HepG2 (cell line): ENCODE results near the gene RCC1. TPM values are rescaled to one million over a fixed set of nuclear protein-coding genes. Genes with fewer than 3 reads are reported as not detected.
A peak's percentile ranks its signal among the peaks of the same experiment; 100 is the strongest.

Experiments
- CCAR2 ChIP-seq: fragments of 200-400 bp; formaldehyde crosslinking; optimal IDR thresholded peaks from 2 replicates; pipeline ENCODE3; 2018; ENCODE audit warnings: low read depth, mild to moderate bottlenecking, low read length, moderate library complexity
- CHCHD3 ChIP-seq: sonication (generic); formaldehyde crosslinking; IDR thresholded peaks from 2 replicates; pipeline ENCODE4 v1.8.0; 2022; ENCODE audit warnings: mild to moderate bottlenecking, missing genetic modification reagents, moderate library complexity
- DNMT1 ChIP-seq: sonication (generic); formaldehyde crosslinking; IDR thresholded peaks from 2 replicates; pipeline ENCODE4 v1.5.1; 2020; ENCODE audit warnings: mild to moderate bottlenecking, missing genetic modification reagents
- DNMT3B ChIP-seq: conservative IDR thresholded peaks from 2 replicates; pipeline ENCODE4 v1.6.1; 2016; ENCODE audit warnings: missing biosample characterization, control low read depth
- MTERF4 ChIP-seq: sonication (generic); formaldehyde crosslinking; IDR thresholded peaks from 2 replicates; pipeline ENCODE4 v1.8.0; 2023; ENCODE audit warnings: mild to moderate bottlenecking, missing genetic modification reagents
- ZNF572 ChIP-seq: sonication (generic); formaldehyde crosslinking; IDR thresholded peaks from 2 replicates; pipeline ENCODE4 v1.5.1; 2020; ENCODE audit warnings: mild to moderate bottlenecking, missing genetic modification reagents
- ZNF746 ChIP-seq: sonication (generic); formaldehyde crosslinking; IDR thresholded peaks from 2 replicates; pipeline ENCODE4 v1.8.0; 2022; ENCODE audit warnings: mild to moderate bottlenecking, missing genetic modification reagents
- ZNF772 ChIP-seq: sonication (generic); formaldehyde crosslinking; IDR thresholded peaks from 2 replicates; pipeline ENCODE4 v1.5.0; 2020; ENCODE audit warnings: mild to moderate bottlenecking, missing genetic modification reagents
- polyA plus RNA-seq, 8 experiments: library from polyadenylated mRNA; depleted of rRNA in 3 of 8; stranded (reverse) in 7 of 8; unstranded in 1 of 8; fragments of >200 nt; fragmentation: Illumina TruSeq in 4 of 8; extraction: Trizol in 4 of 8; gene quantifications; 2 replicates each; pipeline versions ENCODE4 v1.2.1 to v1.2.3, GENCODE V29; 2011 to 2016; ENCODE audit warnings: low read depth in 4 of 8, missing spikeins in 1 of 8, mixed read lengths in 1 of 8; ENCODE audit not compliant: insufficient read depth in 1 of 8
- total RNA-seq, 5 experiments: library from RNA; depleted of rRNA; stranded (reverse); fragments of >200 nt; fragmentation: Illumina TruSeq; extraction: Trizol; gene quantifications; 2 replicates each; pipeline ENCODE4 v1.2.3, GENCODE V29; 2016; ENCODE audit warnings: low read depth in 1 of 5
- TF ChIP-seq, protein P1 (sequence below): sonication (generic); formaldehyde crosslinking; IDR thresholded peaks from 2 replicates; pipeline ENCODE4 v1.4.0; 2020; ENCODE audit warnings: missing genetic modification reagents
- TF ChIP-seq, protein P2 (sequence below): sonication (generic); formaldehyde crosslinking; IDR thresholded peaks from 2 replicates; pipeline ENCODE4 v1.4.0; 2020; ENCODE audit warnings: missing genetic modification reagents, borderline replicate concordance
- TF ChIP-seq, protein P3 (sequence below): sonication (generic); formaldehyde crosslinking; IDR thresholded peaks from 2 replicates; pipeline ENCODE4 v1.8.1; 2022; ENCODE audit warnings: low read depth, mild to moderate bottlenecking, missing genetic modification reagents

Gene RCC1
- total and polyA plus RNA-seq, 2 of the 13 experiments (the other 11 are each of a cell fraction or from before 2014, with no cell fraction given), result 47.2 to 80.8 TPM

DNA sequence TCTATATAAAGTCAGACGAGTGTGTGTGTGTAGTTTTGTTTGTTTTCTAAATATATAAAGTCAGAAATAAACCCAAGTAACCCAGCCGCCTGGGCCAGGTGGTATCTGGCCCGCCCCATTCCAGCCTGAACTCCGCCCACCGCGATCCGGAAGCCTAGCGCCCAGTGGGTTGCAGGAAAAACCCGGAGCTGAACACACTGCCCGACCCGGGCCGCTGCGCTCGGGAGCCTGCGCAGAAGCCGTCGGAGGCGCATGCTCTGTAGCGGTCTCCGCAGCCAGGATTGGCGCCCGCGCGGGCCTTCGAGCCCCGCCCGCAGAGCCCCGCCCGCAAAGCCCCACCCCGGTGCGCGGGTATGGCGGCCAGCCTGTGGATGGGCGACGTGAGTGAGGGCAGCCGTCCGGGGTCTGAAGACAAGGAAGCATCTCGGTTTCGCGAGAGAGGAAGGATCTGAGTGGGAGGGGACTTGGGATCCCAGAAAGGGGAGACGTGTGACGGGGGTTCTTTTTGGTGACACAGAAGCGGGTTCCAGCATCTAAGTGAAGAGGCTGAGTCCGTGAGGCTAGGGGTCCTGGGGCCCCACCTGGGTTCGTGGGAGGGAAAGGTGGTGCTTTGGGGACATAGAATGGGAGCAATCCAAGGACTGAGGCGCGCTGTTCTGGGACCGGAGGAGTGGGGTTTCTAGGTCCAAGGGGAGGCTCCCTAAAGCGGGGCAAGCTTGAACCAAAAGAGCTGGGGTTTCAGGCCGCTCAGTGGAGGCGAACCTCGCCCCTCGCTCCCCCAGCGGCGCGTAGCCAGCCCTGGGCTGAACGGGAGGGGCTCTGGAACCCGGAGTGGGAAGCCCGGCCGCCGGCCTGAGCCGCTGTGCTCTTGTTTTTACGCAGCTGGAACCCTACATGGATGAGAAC lies 47.2 kb downstream of the RCC1 start, which contains the start of gene TRNAU1AP (continued):
- TF ChIP-seq, protein P1, sequence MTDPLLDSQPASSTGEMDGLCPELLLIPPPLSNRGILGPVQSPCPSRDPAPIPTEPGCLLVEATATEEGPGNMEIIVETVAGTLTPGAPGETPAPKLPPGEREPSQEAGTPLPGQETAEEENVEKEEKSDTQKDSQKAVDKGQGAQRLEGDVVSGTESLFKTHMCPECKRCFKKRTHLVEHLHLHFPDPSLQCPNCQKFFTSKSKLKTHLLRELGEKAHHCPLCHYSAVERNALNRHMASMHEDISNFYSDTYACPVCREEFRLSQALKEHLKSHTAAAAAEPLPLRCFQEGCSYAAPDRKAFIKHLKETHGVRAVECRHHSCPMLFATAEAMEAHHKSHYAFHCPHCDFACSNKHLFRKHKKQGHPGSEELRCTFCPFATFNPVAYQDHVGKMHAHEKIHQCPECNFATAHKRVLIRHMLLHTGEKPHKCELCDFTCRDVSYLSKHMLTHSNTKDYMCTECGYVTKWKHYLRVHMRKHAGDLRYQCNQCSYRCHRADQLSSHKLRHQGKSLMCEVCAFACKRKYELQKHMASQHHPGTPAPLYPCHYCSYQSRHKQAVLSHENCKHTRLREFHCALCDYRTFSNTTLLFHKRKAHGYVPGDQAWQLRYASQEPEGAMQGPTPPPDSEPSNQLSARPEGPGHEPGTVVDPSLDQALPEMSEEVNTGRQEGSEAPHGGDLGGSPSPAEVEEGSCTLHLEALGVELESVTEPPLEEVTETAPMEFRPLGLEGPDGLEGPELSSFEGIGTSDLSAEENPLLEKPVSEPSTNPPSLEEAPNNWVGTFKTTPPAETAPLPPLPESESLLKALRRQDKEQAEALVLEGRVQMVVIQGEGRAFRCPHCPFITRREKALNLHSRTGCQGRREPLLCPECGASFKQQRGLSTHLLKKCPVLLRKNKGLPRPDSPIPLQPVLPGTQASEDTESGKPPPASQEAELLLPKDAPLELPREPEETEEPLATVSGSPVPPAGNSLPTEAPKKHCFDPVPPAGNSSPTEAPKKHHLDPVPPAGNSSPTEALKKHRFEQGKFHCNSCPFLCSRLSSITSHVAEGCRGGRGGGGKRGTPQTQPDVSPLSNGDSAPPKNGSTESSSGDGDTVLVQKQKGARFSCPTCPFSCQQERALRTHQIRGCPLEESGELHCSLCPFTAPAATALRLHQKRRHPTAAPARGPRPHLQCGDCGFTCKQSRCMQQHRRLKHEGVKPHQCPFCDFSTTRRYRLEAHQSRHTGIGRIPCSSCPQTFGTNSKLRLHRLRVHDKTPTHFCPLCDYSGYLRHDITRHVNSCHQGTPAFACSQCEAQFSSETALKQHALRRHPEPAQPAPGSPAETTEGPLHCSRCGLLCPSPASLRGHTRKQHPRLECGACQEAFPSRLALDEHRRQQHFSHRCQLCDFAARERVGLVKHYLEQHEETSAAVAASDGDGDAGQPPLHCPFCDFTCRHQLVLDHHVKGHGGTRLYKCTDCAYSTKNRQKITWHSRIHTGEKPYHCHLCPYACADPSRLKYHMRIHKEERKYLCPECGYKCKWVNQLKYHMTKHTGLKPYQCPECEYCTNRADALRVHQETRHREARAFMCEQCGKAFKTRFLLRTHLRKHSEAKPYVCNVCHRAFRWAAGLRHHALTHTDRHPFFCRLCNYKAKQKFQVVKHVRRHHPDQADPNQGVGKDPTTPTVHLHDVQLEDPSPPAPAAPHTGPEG (CRISPR knock-in tag), result peak; percentile 92
- TF ChIP-seq ZNF746 (CRISPR knock-in tag) (peak; percentile 31; the same call in 1 of the 2 replicates), CCAR2 (peak; percentile 80), CHCHD3 (CRISPR knock-in tag) (no peak), DNMT1 (CRISPR knock-in tag) (no peak), ZNF572 (no peak), DNMT3B (0 out of 2 replicates have a peak, but pooled peaks have one; percentile 26), MTERF4 (CRISPR knock-in tag) (peak; percentile 79; the same call in 1 of the 2 replicates), ZNF772 (CRISPR knock-in tag) (peak; percentile 91; the same call in 1 of the 2 replicates)
- TF ChIP-seq, protein P2, sequence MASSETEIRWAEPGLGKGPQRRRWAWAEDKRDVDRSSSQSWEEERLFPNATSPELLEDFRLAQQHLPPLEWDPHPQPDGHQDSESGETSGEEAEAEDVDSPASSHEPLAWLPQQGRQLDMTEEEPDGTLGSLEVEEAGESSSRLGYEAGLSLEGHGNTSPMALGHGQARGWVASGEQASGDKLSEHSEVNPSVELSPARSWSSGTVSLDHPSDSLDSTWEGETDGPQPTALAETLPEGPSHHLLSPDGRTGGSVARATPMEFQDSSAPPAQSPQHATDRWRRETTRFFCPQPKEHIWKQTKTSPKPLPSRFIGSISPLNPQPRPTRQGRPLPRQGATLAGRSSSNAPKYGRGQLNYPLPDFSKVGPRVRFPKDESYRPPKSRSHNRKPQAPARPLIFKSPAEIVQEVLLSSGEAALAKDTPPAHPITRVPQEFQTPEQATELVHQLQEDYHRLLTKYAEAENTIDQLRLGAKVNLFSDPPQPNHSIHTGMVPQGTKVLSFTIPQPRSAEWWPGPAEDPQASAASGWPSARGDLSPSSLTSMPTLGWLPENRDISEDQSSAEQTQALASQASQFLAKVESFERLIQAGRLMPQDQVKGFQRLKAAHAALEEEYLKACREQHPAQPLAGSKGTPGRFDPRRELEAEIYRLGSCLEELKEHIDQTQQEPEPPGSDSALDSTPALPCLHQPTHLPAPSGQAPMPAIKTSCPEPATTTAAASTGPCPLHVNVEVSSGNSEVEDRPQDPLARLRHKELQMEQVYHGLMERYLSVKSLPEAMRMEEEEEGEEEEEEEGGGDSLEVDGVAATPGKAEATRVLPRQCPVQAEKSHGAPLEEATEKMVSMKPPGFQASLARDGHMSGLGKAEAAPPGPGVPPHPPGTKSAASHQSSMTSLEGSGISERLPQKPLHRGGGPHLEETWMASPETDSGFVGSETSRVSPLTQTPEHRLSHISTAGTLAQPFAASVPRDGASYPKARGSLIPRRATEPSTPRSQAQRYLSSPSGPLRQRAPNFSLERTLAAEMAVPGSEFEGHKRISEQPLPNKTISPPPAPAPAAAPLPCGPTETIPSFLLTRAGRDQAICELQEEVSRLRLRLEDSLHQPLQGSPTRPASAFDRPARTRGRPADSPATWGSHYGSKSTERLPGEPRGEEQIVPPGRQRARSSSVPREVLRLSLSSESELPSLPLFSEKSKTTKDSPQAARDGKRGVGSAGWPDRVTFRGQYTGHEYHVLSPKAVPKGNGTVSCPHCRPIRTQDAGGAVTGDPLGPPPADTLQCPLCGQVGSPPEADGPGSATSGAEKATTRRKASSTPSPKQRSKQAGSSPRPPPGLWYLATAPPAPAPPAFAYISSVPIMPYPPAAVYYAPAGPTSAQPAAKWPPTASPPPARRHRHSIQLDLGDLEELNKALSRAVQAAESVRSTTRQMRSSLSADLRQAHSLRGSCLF (CRISPR knock-in tag), result no peak
- TF ChIP-seq, protein P3, sequence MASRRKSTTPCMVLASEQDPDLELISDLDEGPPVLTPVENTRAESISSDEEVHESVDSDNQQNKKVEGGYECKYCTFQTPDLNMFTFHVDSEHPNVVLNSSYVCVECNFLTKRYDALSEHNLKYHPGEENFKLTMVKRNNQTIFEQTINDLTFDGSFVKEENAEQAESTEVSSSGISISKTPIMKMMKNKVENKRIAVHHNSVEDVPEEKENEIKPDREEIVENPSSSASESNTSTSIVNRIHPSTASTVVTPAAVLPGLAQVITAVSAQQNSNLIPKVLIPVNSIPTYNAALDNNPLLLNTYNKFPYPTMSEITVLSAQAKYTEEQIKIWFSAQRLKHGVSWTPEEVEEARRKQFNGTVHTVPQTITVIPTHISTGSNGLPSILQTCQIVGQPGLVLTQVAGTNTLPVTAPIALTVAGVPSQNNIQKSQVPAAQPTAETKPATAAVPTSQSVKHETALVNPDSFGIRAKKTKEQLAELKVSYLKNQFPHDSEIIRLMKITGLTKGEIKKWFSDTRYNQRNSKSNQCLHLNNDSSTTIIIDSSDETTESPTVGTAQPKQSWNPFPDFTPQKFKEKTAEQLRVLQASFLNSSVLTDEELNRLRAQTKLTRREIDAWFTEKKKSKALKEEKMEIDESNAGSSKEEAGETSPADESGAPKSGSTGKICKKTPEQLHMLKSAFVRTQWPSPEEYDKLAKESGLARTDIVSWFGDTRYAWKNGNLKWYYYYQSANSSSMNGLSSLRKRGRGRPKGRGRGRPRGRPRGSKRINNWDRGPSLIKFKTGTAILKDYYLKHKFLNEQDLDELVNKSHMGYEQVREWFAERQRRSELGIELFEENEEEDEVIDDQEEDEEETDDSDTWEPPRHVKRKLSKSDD (CRISPR knock-in tag), result no peak; the same call in 1 of the 2 replicates
